ENCODE results near the gene METTL16. TPM values are rescaled to one million over a fixed set of nuclear protein-coding genes. Genes with fewer than 3 reads are reported as not detected.

METTL16 gene
- total and polyA plus RNA-seq, 9 of the 15 experiments (the other 6 are each of a cell fraction or from before 2014, with no cell fraction given), result 12.1 to 30.5 (median 19.8) TPM

DNA sequence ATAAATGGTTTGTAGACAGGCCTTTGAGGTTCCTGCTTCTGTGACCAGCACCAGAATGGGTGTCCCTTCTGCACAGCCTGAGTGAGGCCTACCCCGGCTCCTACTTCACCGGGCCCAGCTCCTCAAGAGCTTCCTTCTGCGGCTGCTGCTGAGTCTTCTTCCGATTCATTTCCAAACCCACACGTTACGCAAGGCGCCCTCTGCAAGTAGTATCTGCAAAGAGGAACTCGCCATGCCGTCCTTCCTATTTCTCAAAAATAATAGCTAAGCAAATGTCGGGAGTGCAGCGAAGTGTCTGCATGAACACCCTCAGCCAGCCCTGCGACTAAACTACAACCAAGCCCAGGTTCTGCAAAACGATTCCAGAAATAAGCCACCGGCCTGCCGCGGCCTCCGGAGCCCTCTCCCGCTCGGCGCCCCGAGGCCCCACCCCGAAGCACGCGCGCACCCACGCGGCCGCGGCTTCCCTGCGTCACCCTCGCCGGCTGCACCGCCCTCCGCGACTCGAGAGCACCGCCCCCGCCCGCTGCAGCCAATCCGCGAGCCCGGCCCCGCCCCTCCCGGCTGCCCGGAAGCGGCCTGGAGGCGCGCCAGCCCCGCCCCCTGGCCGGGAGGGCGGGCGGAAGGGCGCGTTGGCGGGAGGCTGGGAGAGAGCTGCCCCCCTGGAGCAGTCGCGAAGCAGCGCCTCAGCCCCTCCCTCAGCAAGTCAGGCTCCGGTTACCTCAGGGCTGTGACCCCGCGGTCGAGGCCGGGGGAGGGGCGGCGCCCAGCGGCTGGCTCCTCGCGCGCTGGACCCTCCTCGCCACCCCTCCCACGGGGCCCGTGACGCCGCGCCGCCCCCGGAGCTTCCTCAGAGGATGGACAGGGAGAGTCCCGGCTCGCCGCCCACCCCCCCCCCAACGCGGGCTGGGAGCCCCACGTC is 119.2 kb downstream of the METTL16 start (continued):
- TF ChIP-seq, protein P1, sequence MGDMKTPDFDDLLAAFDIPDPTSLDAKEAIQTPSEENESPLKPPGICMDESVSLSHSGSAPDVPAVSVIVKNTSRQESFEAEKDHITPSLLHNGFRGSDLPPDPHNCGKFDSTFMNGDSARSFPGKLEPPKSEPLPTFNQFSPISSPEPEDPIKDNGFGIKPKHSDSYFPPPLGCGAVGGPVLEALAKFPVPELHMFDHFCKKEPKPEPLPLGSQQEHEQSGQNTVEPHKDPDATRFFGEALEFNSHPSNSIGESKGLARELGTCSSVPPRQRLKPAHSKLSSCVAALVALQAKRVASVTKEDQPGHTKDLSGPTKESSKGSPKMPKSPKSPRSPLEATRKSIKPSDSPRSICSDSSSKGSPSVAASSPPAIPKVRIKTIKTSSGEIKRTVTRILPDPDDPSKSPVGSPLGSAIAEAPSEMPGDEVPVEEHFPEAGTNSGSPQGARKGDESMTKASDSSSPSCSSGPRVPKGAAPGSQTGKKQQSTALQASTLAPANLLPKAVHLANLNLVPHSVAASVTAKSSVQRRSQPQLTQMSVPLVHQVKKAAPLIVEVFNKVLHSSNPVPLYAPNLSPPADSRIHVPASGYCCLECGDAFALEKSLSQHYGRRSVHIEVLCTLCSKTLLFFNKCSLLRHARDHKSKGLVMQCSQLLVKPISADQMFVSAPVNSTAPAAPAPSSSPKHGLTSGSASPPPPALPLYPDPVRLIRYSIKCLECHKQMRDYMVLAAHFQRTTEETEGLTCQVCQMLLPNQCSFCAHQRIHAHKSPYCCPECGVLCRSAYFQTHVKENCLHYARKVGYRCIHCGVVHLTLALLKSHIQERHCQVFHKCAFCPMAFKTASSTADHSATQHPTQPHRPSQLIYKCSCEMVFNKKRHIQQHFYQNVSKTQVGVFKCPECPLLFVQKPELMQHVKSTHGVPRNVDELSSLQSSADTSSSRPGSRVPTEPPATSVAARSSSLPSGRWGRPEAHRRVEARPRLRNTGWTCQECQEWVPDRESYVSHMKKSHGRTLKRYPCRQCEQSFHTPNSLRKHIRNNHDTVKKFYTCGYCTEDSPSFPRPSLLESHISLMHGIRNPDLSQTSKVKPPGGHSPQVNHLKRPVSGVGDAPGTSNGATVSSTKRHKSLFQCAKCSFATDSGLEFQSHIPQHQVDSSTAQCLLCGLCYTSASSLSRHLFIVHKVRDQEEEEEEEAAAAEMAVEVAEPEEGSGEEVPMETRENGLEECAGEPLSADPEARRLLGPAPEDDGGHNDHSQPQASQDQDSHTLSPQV (IDR thresholded peaks at IDR 0.05), result no peak
- TF ChIP-seq ZNF347 (CRISPR knock-in tag; IDR thresholded peaks at IDR 0.05; ENCODE audit: low read depth) (no peak), SAFB (IDR thresholded peaks at IDR 0.05; ENCODE audit: borderline replicate concordance, low read depth, low read length) (peak; percentile 94), EGR1 (conservative IDR thresholded peaks at IDR 0.05) (peak; percentile 24; the same call in 1 of the 2 replicates), RAD21 (CRISPR knock-in tag; conservative IDR thresholded peaks at IDR 0.05 in 1 of 2, IDR thresholded peaks at IDR 0.05 in 1 of 2) (no peak), MYC (IDR thresholded peaks at IDR 0.05; ENCODE audit: low read depth, low read length) (peak; percentile 91), MYC (CRISPR knock-in tag; IDR thresholded peaks at IDR 0.05; ENCODE audit: borderline replicate concordance, low read depth) (no peak), ZNF644 (tag; IDR thresholded peaks at IDR 0.05; ENCODE audit: low read depth) (no peak), ZFX (CRISPR knock-in tag; IDR thresholded peaks at IDR 0.05) (peak; percentile 75), KLF13 (tag; IDR thresholded peaks at IDR 0.05; ENCODE audit: borderline replicate concordance, low read depth) (peak; percentile 29; the same call in 1 of the 2 replicates), CBX1 (IDR thresholded peaks at IDR 0.05; ENCODE audit: low read depth) (peak; percentile 51; the same call in 1 of the 2 replicates)
- TF ChIP-seq, protein P2, sequence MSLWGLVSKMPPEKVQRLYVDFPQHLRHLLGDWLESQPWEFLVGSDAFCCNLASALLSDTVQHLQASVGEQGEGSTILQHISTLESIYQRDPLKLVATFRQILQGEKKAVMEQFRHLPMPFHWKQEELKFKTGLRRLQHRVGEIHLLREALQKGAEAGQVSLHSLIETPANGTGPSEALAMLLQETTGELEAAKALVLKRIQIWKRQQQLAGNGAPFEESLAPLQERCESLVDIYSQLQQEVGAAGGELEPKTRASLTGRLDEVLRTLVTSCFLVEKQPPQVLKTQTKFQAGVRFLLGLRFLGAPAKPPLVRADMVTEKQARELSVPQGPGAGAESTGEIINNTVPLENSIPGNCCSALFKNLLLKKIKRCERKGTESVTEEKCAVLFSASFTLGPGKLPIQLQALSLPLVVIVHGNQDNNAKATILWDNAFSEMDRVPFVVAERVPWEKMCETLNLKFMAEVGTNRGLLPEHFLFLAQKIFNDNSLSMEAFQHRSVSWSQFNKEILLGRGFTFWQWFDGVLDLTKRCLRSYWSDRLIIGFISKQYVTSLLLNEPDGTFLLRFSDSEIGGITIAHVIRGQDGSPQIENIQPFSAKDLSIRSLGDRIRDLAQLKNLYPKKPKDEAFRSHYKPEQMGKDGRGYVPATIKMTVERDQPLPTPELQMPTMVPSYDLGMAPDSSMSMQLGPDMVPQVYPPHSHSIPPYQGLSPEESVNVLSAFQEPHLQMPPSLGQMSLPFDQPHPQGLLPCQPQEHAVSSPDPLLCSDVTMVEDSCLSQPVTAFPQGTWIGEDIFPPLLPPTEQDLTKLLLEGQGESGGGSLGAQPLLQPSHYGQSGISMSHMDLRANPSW (CRISPR knock-in tag; IDR thresholded peaks at IDR 0.05), result no peak
- TF ChIP-seq, protein P3, sequence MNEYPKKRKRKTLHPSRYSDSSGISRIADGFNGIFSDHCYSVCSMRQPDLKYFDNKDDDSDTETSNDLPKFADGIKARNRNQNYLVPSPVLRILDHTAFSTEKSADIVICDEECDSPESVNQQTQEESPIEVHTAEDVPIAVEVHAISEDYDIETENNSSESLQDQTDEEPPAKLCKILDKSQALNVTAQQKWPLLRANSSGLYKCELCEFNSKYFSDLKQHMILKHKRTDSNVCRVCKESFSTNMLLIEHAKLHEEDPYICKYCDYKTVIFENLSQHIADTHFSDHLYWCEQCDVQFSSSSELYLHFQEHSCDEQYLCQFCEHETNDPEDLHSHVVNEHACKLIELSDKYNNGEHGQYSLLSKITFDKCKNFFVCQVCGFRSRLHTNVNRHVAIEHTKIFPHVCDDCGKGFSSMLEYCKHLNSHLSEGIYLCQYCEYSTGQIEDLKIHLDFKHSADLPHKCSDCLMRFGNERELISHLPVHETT (CRISPR knock-in tag; conservative IDR thresholded peaks at IDR 0.05 in 1 of 2, IDR thresholded peaks at IDR 0.05 in 1 of 2), result peak in 1 of 2 experiments; percentile 16; a peak in 1 of 4 replicates
- TF ChIP-seq, protein P4, sequence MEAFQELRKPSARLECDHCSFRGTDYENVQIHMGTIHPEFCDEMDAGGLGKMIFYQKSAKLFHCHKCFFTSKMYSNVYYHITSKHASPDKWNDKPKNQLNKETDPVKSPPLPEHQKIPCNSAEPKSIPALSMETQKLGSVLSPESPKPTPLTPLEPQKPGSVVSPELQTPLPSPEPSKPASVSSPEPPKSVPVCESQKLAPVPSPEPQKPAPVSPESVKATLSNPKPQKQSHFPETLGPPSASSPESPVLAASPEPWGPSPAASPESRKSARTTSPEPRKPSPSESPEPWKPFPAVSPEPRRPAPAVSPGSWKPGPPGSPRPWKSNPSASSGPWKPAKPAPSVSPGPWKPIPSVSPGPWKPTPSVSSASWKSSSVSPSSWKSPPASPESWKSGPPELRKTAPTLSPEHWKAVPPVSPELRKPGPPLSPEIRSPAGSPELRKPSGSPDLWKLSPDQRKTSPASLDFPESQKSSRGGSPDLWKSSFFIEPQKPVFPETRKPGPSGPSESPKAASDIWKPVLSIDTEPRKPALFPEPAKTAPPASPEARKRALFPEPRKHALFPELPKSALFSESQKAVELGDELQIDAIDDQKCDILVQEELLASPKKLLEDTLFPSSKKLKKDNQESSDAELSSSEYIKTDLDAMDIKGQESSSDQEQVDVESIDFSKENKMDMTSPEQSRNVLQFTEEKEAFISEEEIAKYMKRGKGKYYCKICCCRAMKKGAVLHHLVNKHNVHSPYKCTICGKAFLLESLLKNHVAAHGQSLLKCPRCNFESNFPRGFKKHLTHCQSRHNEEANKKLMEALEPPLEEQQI (IDR thresholded peaks at IDR 0.05), result no peak

Data from K562 (cell line).